Testis (tissue), 3 donors: ENCODE measurements around the gene LCP2. TPM values are rescaled to one million over a fixed set of nuclear protein-coding genes. Genes with fewer than 3 reads are reported as not detected.

ENCODE experiments used
- DNase-seq: peaks from one replicate; pipeline ENCODE4 v3.0.0-alpha.2; 2019
- H3K27ac ChIP-seq, 2 donors: fragments of 200-600 bp; sonication (generic); one replicate each; pipeline ENCODE4 v1.5.1; 2019
- H3K27me3 ChIP-seq: fragments of 200-600 bp; sonication (generic); one replicate; pipeline ENCODE4 v1.5.1; 2019
- H3K36me3 ChIP-seq: fragments of 200-600 bp; sonication (generic); one replicate; pipeline ENCODE4 v1.5.1; 2017; ENCODE audit warnings: low read depth; ENCODE audit errors: missing control alignments
- H3K4me1 ChIP-seq: fragments of 200-600 bp; sonication (generic); one replicate; pipeline ENCODE4 v1.5.1; 2019
- H3K4me3 ChIP-seq, 2 donors: fragments of 200-600 bp; sonication (generic); one replicate each; pipeline ENCODE4 v1.5.1; 2017 to 2019
- H3K9me3 ChIP-seq: fragments of 200-600 bp; sonication (generic); one replicate; pipeline ENCODE4 v1.5.1; 2017
- CTCF ChIP-seq, 3 experiments: fragments of 450-650 bp in 2 of 3; fragments of 200-600 bp in 1 of 3; sonication (generic) in 1 of 3; IDR thresholded peaks; one replicate each; pipeline ENCODE4 v1.5.1; 2016 to 2019; ENCODE audit warnings: antibody characterized with exemption in 3 of 3, mild to moderate bottlenecking in 2 of 3, moderate library complexity in 1 of 3
- POLR2A ChIP-seq: fragments of 450-650 bp; IDR thresholded peaks from one replicate; pipeline ENCODE4 v1.6.1; 2017; ENCODE audit warnings: antibody characterized with exemption, mild to moderate bottlenecking, moderate library complexity
- WGBS, 2 donors: methylation state at CpG; one replicate each; pipeline ENCODE4 v1.1.5; 2018; 5-methylcytosine and 5-hydroxymethylcytosine counted together
- intact Hi-C: fragments of 100-400 bp; cut with DNase I; formaldehyde crosslinking; loops from one replicate; pipeline ENCODE4 v1.15.1; 2023; ENCODE audit warnings: low total_unique reads
- polyA plus RNA-seq: library from polyadenylated mRNA; stranded (reverse); fragments of 350-450 nt; fragmentation: Illumina TruSeq; extraction: RNeasy Lipid Tissue Mini Kit (QIAGEN cat#74804); gene quantifications from one replicate; pipeline ENCODE4 v1.2.3, GENCODE V29; 2014; ENCODE audit warnings: low read depth, low replicate concordance; ENCODE audit not compliant: insufficient read depth
- total RNA-seq, 2 donors: library from RNA; depleted of rRNA; stranded (reverse); fragments of >200 nt; gene quantifications; one replicate each; pipeline ENCODE4 v1.2.3, GENCODE V29; 2016

The LCP2 gene
- total and polyA plus RNA-seq, 3 donors from 2014 or later, result 8.6 to 14.2 (median 11.5) TPM

DNA sequence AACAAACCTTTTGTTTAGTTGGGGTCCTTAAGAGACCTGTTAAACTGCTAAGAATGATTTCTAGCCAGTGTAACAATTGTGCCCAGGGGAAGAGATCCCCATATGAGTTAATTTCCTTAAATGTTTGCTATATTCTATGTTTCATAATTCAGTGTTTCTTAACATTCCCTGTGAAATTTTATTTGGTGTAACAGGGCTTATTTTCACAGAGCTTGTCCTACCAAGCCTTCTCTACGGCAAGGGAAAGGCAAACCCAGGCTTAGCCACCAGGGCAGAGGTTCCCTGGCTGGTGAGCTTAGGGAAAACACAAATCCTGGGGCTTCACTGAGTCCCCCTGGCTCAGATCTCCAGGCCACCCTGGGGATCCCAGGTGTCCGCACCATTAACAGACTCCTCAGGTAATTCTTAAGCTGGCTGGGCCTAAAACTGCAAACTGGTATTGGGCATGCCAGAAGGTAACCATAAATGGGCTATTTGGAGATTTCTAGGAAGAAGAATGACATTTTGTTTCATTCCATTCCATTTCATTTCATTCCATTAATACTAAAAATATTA, 17.0 kb upstream of the LCP2 start:
- intact Hi-C loops, result no loop called here
- peaks cover 37% of the 10 kb centered on the region for H3K4me1 ChIP-seq
- no peaks in the 10 kb centered on the region for H3K36me3 ChIP-seq
- no peak overlapping the region for H3K4me3 ChIP-seq
- no peaks in the 10 kb centered on the region for H3K27me3 ChIP-seq
- 57 to 59% methylated on average over 2 of the region's 2 CpGs for WGBS, 2 donors
- DNase-seq, result no peak
- peak overlapping the region; percentile 65 to 80 for H3K27ac ChIP-seq
- H3K9me3 ChIP-seq, result no peaks in the 10 kb centered on the region
- TF ChIP-seq CTCF (IDR thresholded peaks at IDR 0.05) (no peak), POLR2A (no peak)

DNA sequence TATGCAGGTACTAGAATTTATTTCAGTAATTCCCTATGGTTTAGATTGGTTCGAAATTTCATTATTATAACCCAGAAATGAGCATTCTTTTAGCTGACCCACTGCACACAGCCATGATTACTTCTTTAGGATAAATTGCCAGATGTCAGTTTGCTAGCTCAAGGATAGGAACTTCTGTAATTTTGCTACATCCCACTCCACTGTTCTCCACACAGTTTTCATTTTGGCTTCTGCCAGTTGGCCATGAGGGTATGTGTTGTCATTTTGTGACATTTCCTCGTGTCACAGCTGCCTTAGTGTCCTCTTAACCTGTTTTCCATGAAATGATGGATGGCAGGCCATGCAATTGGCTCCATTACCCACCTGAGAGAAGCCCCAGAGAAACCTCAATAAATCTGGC, 16.2 kb upstream of the LCP2 start:
- peaks cover 37% of the 10 kb centered on the region for H3K4me1 ChIP-seq
- no peak for TF ChIP-seq POLR2A
- no peak for TF ChIP-seq CTCF (IDR thresholded peaks at IDR 0.05)
- no peaks in the 10 kb centered on the region for H3K27me3 ChIP-seq
- H3K27ac ChIP-seq, result no peak overlapping the region
- intact Hi-C loops, result no loop called here
- no peak for DNase-seq
- H3K36me3 ChIP-seq, result no peaks in the 10 kb centered on the region
- 75 to 79% methylated on average over 2 of the region's 2 CpGs for WGBS, 2 donors
- H3K4me3 ChIP-seq, result no peak overlapping the region
- H3K9me3 ChIP-seq, result no peaks in the 10 kb centered on the region

GRCh38 chr5:170313344-170313743, 15.8 kb upstream of the LCP2 start:
- Histone ChIP-seq H3K9me3 (no peaks in the 10 kb centered on the region), H3K36me3 (no peaks in the 10 kb centered on the region), H3K27me3 (no peaks in the 10 kb centered on the region), H3K4me3 (no peak overlapping the region), H3K4me1 (peaks cover 37% of the 10 kb centered on the region), H3K27ac (no peak overlapping the region)
- TF ChIP-seq POLR2A, result no peak
- TF ChIP-seq CTCF (IDR thresholded peaks at IDR 0.05), result no peak
- no peak for DNase-seq
- 80 to 84% methylated on average over 6 of the region's 6 CpGs for WGBS, 2 donors
- intact Hi-C loops, result no loop called here

DNA sequence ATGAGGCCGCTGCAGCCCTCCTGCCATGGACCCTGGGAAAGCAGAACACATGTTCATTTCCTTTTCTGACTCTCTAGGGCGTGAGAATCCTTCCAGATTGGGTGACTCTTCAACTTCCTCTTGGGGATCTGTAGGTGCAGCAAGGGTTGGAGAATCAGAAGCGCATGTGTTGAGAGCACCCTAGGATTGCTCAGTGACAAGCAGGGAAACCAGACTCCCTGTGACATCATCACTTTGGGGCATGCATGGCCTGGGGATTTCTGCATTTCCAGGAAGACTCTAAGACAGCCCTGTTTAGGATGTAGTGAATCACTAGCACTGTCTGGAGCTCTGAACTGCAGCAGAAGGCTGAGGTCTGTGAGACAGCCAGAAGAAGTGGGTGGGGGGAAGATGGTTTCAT, 15.1 kb upstream of the LCP2 start:
- peaks cover 40% of the 10 kb centered on the region for H3K4me1 ChIP-seq
- no peak overlapping the region for H3K4me3 ChIP-seq
- no peaks in the 10 kb centered on the region for H3K9me3 ChIP-seq
- no peak for DNase-seq
- no peaks in the 10 kb centered on the region for H3K36me3 ChIP-seq
- WGBS, 2 donors, result 89 to 98% methylated on average over 3 of the region's 3 CpGs
- TF ChIP-seq POLR2A, result no peak
- TF ChIP-seq CTCF (IDR thresholded peaks at IDR 0.05), result no peak
- H3K27ac ChIP-seq, result no peak overlapping the region
- intact Hi-C loops, result no loop called here
- no peaks in the 10 kb centered on the region for H3K27me3 ChIP-seq

- Histone ChIP-seq H3K36me3 (no peaks in the 10 kb centered on the region), H3K4me3 (no peak overlapping the region), H3K27me3 (no peaks in the 10 kb centered on the region), H3K27ac (no peak overlapping the region), H3K9me3 (no peaks in the 10 kb centered on the region), H3K4me1 (peaks cover 44% of the 10 kb centered on the region)
- no peak for TF ChIP-seq CTCF (IDR thresholded peaks at IDR 0.05)
- no peak for TF ChIP-seq POLR2A
- 89 to 91% methylated on average over 5 of the region's 5 CpGs for WGBS, 2 donors
- no peak for DNase-seq
- intact Hi-C loops, result no loop called here
These were observed 14.7 kb upstream of the LCP2 start for GRCh38 chr5:170312301-170312595.
